K562 (cell line): ENCODE measurements around the gene ZNF266. TPM values are rescaled to one million over a fixed set of nuclear protein-coding genes. Genes with fewer than 3 reads are reported as not detected.

ENCODE experiments used
- ADNP ChIP-seq: fragments of 200-800 bp; sonication (Bioruptor generic); IDR thresholded peaks from 2 replicates; pipeline ENCODE4 v1.6.1; 2016; ENCODE audit warnings: missing genetic modification characterization, missing compliant biosample characterization
- ASH1L ChIP-seq: fragments of 450-650 bp; IDR thresholded peaks from 2 replicates; pipeline ENCODE4 v1.6.1; 2018; ENCODE audit warnings: borderline replicate concordance, mild to moderate bottlenecking, low read depth; ENCODE audit not compliant: partially characterized antibody
- CHD1 ChIP-seq: fragments of 200-600 bp; sonication (generic); IDR thresholded peaks from one replicate; pipeline ENCODE4 v1.6.1; 2012; ENCODE audit warnings: mild to moderate bottlenecking, moderate library complexity, low read length, inconsistent platforms
- CREB5 ChIP-seq: fragments of 250-450 bp; sonication (Bioruptor Pico); IDR thresholded peaks from 2 replicates; pipeline ENCODE4 v1.5.0; 2020; ENCODE audit warnings: mild to moderate bottlenecking
- FOXJ2 ChIP-seq: fragments of 200-800 bp; sonication (Bioruptor generic); IDR thresholded peaks from 2 replicates; pipeline ENCODE4 v1.6.1; 2016; ENCODE audit warnings: missing genetic modification characterization, missing compliant biosample characterization
- NR0B1 ChIP-seq: fragments of 450-650 bp; IDR thresholded peaks from one replicate; pipeline ENCODE4 v1.6.1; 2018; ENCODE audit warnings: mild to moderate bottlenecking, moderate library complexity; ENCODE audit not compliant: partially characterized antibody
- PCBP1 ChIP-seq: fragments of 200-400 bp; formaldehyde crosslinking; IDR thresholded peaks from 2 replicates; pipeline ENCODE4 v1.6.1; 2018; ENCODE audit warnings: mild to moderate bottlenecking, low read depth, low read length; ENCODE audit not compliant: poor library complexity, severe bottlenecking
- PURB ChIP-seq: sonication (generic); formaldehyde crosslinking; IDR thresholded peaks from 2 replicates; pipeline ENCODE4 v1.9.0; 2021; ENCODE audit warnings: low read depth, mild to moderate bottlenecking, missing genetic modification reagents
- STAG1 ChIP-seq: sonication (generic); formaldehyde crosslinking; IDR thresholded peaks from 2 replicates; pipeline ENCODE4 v1.5.0; 2020; ENCODE audit warnings: missing genetic modification reagents, borderline replicate concordance
- ZBTB11 ChIP-seq, 3 experiments: fragments of 200-800 bp in 1 of 3; fragments of 250-450 bp in 1 of 3; fragments of 450-650 bp in 1 of 3; sonication (Bioruptor Pico) in 1 of 3; sonication (Bioruptor generic) in 1 of 3; formaldehyde crosslinking in 1 of 3; IDR thresholded peaks; 2 replicates each; pipeline versions ENCODE4 v1.6.1 to v1.8.0; 2016 to 2022; ENCODE audit warnings: mild to moderate bottlenecking in 2 of 3, missing genetic modification characterization in 2 of 3, missing compliant biosample characterization in 1 of 3, moderate library complexity in 1 of 3
- ZBTB43 ChIP-seq: sonication (generic); formaldehyde crosslinking; IDR thresholded peaks from 2 replicates; pipeline ENCODE4 v1.8.0; 2023; ENCODE audit warnings: mild to moderate bottlenecking, missing genetic modification reagents
- ZFP91 ChIP-seq: sonication (generic); formaldehyde crosslinking; IDR thresholded peaks from 2 replicates; pipeline ENCODE4 v1.8.0; 2022; ENCODE audit warnings: mild to moderate bottlenecking, missing genetic modification reagents
- ZNF23 ChIP-seq: fragments of 250-450 bp; sonication (Bioruptor Pico); IDR thresholded peaks from 2 replicates; pipeline ENCODE4 v1.4.0; 2020; ENCODE audit warnings: mild to moderate bottlenecking
- ZNF354B ChIP-seq: fragments of 250-450 bp; sonication (Bioruptor Pico); IDR thresholded peaks from 2 replicates; pipeline ENCODE4 v1.4.0; 2020
- ZNF766 ChIP-seq: fragments of 200-800 bp; sonication (Bioruptor generic); conservative IDR thresholded peaks from 2 replicates; pipeline ENCODE4 v1.6.1; 2016; ENCODE audit warnings: missing genetic modification characterization, missing compliant biosample characterization
- ZSCAN32 ChIP-seq: fragments of 450-650 bp; formaldehyde crosslinking; IDR thresholded peaks from 2 replicates; pipeline ENCODE4 v1.4.0; 2020; ENCODE audit warnings: mild to moderate bottlenecking, moderate library complexity
- polyA plus RNA-seq, 8 experiments: library from polyadenylated mRNA; depleted of rRNA in 4 of 8; stranded (reverse) in 5 of 8; unstranded in 3 of 8; fragments of >200 nt; fragmentation: Nextera tagmentation in 2 of 8; fragmentation: Illumina TruSeq in 1 of 8; extraction: Ambion mirVana in 2 of 8; extraction: Trizol in 1 of 8; gene quantifications; 2 replicates each; pipeline versions ENCODE4 v1.2.1 to v1.2.3, GENCODE V29; 2011 to 2014; ENCODE audit warnings: inconsistent platforms in 1 of 8, missing spikeins in 1 of 8
- total RNA-seq, 7 experiments: library from RNA; depleted of rRNA in 6 of 7; stranded (reverse); fragments of >200 nt in 6 of 7; fragmentation: Illumina TruSeq in 2 of 7; extraction: Trizol in 2 of 7; gene quantifications; 2 replicates each; pipeline versions ENCODE4 v1.2.1 to v1.2.3, GENCODE V29; 2011 to 2021; ENCODE audit warnings: low replicate concordance in 1 of 7

Gene ZNF266
- total and polyA plus RNA-seq, 9 of the 15 experiments (the other 6 are each of a cell fraction or from before 2014, with no cell fraction given): 5.9 to 40.9 (median 20.3) TPM

GRCh38 chr19:9435279-9436268 is at the start of gene ZNF266 (continued):
- TF ChIP-seq CREB5 (CRISPR knock-in tag) (no peak), CHD1 (no peak), ASH1L (no peak), ZNF354B (CRISPR knock-in tag) (no peak), FOXJ2 (tag) (no peak), NR0B1 (no peak), STAG1 (0 out of 2 replicates have a peak, but pooled peaks have one; percentile 19), PCBP1 (no peak), PURB (no peak), ZNF766 (CRISPR knock-in tag) (no peak), ZSCAN32 (CRISPR knock-in tag) (peak; percentile 27; the same call in 1 of the 2 replicates), ZFP91 (CRISPR knock-in tag) (no peak), ZBTB11 (CRISPR knock-in tag; IDR thresholded peaks at IDR 0.05) (peak in 1 of 3 experiments; percentile 82; a peak in 2 of 6 replicates), ZNF23 (CRISPR knock-in tag) (no peak), ZBTB43 (no peak), ADNP (tag) (no peak)
